SW480 (cell line): ENCODE data around the gene FXYD3.

Experiments used
- DNase-seq: peaks from one replicate; pipeline ENCODE4 v3.0.0-alpha.2; 2016; ENCODE audit warnings: low spot score

FXYD3 gene

GRCh38 chr19:35162471-35163326 is 47.1 kb downstream of the FXYD3 start:
- DNase-seq: peak; percentile 68

DNA sequence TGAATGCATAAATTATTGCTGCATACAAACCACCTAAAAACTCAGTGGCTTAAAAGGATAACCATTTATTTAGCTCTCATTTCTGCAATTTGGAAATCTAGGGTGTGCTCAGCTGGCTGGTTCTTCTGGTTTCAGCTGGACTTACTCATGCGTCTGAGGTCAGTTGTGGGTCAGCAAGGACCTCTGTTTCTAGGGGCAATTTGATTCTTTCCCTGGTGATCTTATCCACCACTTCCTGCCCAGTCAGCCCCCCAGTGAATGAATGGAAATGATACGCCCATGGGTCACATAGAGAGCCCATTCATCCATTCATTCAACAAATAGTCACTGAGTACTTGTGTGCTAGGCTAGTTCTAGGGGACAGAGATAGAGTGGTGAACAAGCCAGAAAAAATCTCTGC is 48.8 kb downstream of the FXYD3 start:
- DNase-seq: peak; percentile 74

DNA sequence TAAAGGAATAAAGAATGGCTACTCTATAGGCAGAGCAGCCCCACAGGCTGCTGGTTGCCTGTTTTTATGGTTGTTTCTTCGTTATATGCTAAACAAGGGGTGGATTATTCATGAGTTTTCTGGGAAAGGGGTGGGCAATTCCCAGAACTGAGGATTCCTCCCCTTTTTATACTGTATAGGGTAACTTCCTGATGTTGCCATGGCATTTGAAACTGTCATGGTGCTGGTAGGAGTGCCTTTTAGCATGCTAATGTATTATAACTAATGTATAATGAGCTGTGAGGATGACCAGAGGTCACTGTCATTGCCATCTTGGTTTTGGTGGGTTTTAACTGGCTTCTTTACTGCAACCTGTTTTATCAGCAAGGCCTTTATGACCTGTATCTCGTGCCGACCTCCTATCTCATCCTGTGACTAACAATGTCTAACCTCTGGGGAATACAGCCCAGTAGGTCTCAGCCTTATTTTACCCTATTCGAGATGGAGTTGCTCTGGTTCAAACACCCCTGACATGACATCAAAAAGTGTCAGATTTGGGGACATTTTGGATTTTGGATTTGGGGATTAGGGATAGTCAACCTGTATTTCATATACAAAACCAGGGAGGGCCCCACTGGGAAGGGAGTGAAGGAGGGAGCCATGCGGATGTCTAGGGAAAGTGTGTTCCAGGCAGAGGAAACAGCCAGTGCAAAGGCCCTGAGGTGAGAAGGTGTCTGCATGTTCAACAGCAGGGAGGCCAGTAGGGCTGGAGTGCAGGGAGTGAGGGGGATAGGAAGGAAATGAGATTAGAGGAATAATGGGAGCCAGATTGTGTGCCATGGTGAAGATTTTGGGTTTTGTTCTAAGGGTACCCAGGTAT is 49.8 kb downstream of the FXYD3 start:
- no peak for DNase-seq

GRCh38 chr19:35166100-35167063 is 50.8 kb downstream of the FXYD3 start:
- no peak for DNase-seq

GRCh38 chr19:35167251-35168119 is 51.9 kb downstream of the FXYD3 start:
- no peak for DNase-seq

DNA sequence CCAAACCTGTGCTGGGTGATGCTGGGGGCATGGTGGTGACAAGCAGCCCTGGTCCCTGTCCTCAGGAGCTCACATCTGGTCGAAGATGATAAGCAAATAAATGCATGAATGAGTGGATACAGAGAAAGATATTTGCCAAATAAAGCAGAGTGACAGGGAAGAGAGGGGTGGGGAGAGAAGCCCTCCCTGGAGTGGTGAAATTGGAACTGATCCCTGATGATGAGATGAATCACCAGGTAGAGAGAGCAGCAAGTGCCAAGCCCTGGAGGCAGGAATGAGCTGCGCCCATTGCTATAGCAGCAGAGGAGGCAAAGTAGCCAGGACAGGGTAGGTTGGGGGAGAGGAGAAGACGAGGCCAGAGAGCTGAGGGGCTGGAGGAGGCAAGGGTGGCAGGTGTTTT is 52.6 kb downstream of the FXYD3 start:
- DNase-seq: no peak

GRCh38 chr19:35169221-35169995 is 53.8 kb downstream of the FXYD3 start:
- DNase-seq: no peak

- DNase-seq: no peak
Observed at GRCh38 chr19:35170359-35171061, 54.9 kb downstream of the FXYD3 start.

DNA sequence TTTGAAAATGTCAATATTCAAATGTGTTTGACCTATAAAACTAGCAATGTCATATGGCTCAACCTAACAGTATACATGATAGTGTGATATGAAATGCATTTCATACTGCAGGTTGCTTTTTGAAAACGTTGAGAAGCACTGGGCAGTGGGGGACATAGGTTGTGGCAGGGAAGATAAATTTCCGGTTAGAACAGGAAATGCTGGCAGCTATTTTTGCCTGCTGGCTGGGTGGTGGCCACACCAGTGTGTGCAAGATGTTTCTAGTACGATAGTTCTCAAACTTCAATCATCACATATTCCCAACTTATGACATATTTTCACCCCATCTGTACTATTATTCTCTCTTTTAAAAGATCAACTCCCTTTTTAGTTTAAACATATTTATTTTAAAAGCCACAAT is 56.1 kb downstream of the FXYD3 start:
- no peak for DNase-seq
